ENCODE results near the gene COA4. TPM values are rescaled to one million over a fixed set of nuclear protein-coding genes. Genes with fewer than 3 reads are reported as not detected.

The COA4 gene
- total RNA-seq, 1 donor from 2014 or later, result 71.3 TPM

DNA sequence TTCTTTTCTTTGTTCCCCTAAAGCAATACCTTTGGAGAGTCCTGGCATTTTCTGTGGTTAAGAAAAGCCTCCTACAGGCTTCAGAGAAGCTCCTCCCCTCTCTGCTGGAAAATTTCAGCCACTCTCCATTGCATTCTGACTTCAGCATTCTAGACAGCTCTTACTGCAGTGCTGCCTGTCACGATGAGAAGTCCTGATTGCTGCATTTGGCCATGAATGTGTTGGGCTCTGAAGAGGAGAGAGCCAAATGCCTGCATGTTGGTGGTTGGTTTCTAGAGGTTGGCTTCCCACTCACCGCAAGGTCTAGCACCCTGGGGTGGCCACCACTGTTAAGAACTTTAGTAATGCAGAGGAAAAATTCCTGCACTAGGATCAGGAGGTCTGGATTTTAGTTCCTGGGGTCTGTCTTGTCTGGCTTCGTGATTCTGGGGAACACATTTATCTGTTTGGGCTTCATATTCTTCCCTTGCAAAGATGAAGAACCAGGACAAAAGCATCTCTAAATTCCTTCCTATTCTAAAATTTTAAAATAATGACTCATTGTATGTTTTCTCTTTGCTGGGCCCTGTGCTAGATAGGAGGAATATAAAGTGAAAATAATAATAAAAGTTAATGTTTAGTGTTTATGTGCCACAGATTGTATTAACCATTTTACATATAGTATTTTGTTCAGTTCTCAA, 38.1 kb downstream of the COA4 start:
- no peaks in the 10 kb centered on the region for H3K4me1 Mint-ChIP-seq (ENCODE audit: low read depth)
- H3K9me3 Mint-ChIP-seq (ENCODE audit: low read depth), result no peaks in the 10 kb centered on the region
- DNase-seq (ENCODE audit: low spot score, unreplicated experiment), result no peak
- no peak overlapping the region for H3K27ac Mint-ChIP-seq
- no peaks in the 10 kb centered on the region for H3K27me3 Mint-ChIP-seq
- TF ChIP-seq, protein P1, sequence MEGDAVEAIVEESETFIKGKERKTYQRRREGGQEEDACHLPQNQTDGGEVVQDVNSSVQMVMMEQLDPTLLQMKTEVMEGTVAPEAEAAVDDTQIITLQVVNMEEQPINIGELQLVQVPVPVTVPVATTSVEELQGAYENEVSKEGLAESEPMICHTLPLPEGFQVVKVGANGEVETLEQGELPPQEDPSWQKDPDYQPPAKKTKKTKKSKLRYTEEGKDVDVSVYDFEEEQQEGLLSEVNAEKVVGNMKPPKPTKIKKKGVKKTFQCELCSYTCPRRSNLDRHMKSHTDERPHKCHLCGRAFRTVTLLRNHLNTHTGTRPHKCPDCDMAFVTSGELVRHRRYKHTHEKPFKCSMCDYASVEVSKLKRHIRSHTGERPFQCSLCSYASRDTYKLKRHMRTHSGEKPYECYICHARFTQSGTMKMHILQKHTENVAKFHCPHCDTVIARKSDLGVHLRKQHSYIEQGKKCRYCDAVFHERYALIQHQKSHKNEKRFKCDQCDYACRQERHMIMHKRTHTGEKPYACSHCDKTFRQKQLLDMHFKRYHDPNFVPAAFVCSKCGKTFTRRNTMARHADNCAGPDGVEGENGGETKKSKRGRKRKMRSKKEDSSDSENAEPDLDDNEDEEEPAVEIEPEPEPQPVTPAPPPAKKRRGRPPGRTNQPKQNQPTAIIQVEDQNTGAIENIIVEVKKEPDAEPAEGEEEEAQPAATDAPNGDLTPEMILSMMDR (IDR thresholded peaks at IDR 0.05; ENCODE audit: unreplicated experiment), result no peak
- no peak overlapping the region for H3K4me3 Mint-ChIP-seq (ENCODE audit: low read depth)
- peaks cover 7% of the 10 kb centered on the region for H3K36me3 Mint-ChIP-seq (ENCODE audit: insufficient read depth)

DNA sequence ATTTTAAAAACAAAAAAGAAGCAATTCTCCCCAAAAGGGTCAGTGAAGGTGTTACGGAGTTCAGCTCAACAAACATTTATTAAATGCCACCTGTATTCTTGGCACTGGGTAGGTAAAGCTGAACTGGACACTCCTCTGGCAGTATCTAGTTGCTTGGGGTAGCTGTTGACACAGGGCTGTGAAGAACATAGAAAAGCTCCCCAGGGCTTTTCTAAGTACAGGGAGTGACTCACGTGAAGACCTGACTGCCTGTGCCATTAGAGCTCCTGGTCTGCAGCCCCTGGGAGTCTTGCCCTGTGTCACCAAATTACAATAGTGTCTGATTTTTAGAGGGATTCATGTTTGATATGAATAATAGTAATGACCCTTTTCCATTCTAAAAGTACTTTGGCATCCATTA, 43.6 kb downstream of the COA4 start:
- Mint-ChIP-seq H3K27me3 (no peaks in the 10 kb centered on the region), H3K4me3 (ENCODE audit: low read depth) (no peak overlapping the region), H3K4me1 (ENCODE audit: low read depth) (no peaks in the 10 kb centered on the region), H3K27ac (no peak overlapping the region), H3K9me3 (ENCODE audit: low read depth) (no peaks in the 10 kb centered on the region), H3K36me3 (ENCODE audit: insufficient read depth) (peaks cover 1% of the 10 kb centered on the region)
- DNase-seq (ENCODE audit: low spot score, unreplicated experiment), result no peak
- TF ChIP-seq, protein P1 (IDR thresholded peaks at IDR 0.05; ENCODE audit: unreplicated experiment), result no peak

DNA sequence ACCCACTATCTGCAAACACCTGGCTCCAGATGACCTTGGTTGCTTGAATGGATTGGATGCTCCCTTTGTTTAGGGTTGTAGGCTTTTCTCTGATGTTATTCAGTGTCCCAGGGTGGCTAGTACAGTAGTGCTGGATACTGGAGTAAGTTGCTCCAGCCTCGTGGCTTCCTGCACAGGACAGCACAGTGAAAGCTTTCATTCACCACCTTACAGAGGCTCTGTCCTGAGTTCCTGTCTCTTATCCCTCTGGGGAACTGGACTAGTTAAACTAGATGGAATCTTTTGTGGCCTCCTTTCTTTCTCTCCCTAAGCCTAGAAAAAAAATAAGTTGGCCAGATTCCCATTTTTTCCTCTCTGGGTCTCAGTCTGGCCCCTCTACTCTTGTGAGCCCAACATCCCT, 46.4 kb downstream of the COA4 start:
- H3K4me3 Mint-ChIP-seq (ENCODE audit: low read depth), result no peak overlapping the region
- H3K27ac Mint-ChIP-seq, result no peak overlapping the region
- DNase-seq (ENCODE audit: low spot score, unreplicated experiment), result no peak
- peaks cover 5% of the 10 kb centered on the region for H3K36me3 Mint-ChIP-seq (ENCODE audit: insufficient read depth)
- H3K27me3 Mint-ChIP-seq, result no peaks in the 10 kb centered on the region
- TF ChIP-seq, protein P1 (IDR thresholded peaks at IDR 0.05; ENCODE audit: unreplicated experiment), result no peak
- H3K4me1 Mint-ChIP-seq (ENCODE audit: low read depth), result no peaks in the 10 kb centered on the region
- H3K9me3 Mint-ChIP-seq (ENCODE audit: low read depth), result no peaks in the 10 kb centered on the region

Other genes with a start within 250 kb of the COA4 start
- gene PLEKHB1, start 230.3 kb downstream of the COA4 start, total RNA-seq, result 110 and 117 TPM in 2 replicates
- gene RAB6A, start 115.8 kb downstream of the COA4 start, total RNA-seq, result 81.0 and 88.6 TPM in 2 replicates
- 31.5 and 34.7 TPM in 2 replicates for gene MRPL48, start 89.0 kb downstream of the COA4 start, total RNA-seq
- 29.3 and 30.8 TPM in 2 replicates for gene PAAF1, start 153 bp upstream of the COA4 start, total RNA-seq
- 1.1 and 1.4 TPM in 2 replicates for gene DNAJB13, start 74.2 kb upstream of the COA4 start, total RNA-seq
- 89.9 and 103 TPM in 2 replicates for gene UCP2, start 106.0 kb upstream of the COA4 start, total RNA-seq
- 4.3 and 5.2 TPM in 2 replicates for gene UCP3, start 132.2 kb upstream of the COA4 start, total RNA-seq